Prostate gland (tissue), 2 donors: ENCODE data around the gene HMGCL.

ENCODE experiments used
- CTCF ChIP-seq, 4 experiments: fragments of 200-600 bp in 2 of 4; fragments of 450-650 bp in 2 of 4; sonication (generic) in 2 of 4; IDR thresholded peaks; 1 replicate in 3 of 4; 2 replicates in 1 of 4; pipeline ENCODE4 v1.5.1; 2016 to 2019; ENCODE audit warnings: antibody characterized with exemption in 4 of 4, mild to moderate bottlenecking in 2 of 4, moderate library complexity in 2 of 4
- POLR2A ChIP-seq: fragments of 450-650 bp; IDR thresholded peaks from one replicate; pipeline ENCODE4 v1.6.1; 2016; ENCODE audit warnings: antibody characterized with exemption, mild to moderate bottlenecking
- POLR2AphosphoS5 ChIP-seq: sonication (generic); formaldehyde crosslinking; IDR thresholded peaks from one replicate; pipeline ENCODE4 v1.6.1; 2017; ENCODE audit warnings: antibody characterized with exemption

DNA sequence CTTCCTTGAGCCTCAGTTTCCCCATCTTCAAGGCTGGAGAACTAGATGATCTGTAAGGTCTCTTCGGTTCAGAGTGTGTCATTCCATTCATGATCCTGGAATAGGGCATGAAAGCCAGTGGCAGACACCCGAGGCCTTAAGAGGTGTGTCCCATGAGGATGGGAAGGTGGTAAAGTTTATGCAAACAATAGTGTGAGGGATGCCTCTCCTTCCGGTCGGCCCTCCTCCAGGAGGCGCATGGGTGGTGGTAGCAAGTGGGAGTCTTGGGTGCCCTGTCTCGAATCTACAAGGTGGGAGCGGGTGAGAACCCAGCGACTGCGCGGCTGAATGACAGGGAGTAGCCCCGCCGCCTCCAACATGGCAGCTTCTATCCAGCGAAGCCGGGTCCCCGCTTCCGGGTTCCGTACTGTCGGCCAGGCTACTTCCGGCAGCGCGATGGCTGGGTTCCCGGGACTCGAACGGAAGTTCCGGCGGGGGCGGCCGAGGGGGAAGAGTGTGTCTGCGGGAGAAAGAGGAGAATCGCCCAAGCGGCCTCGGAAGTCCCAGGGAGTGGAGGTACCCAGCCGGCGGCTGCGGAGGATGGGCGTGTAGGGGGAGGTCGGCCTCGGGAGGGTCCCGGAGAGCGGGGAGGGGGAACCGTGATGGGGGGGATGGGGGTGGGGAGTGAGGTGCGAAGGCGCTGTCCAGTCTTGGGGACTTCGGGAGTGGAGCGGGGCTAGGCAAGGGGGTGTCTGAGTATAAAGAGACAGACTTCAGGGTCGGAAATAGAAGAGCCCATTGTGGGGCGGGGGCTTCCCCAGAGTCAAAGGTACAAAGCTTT, 34.3 kb downstream of the HMGCL start, which contains the start of gene LYPLA2:
- TF ChIP-seq POLR2A (peak; percentile 61), CTCF (IDR thresholded peaks at IDR 0.05) (peak in 1 of 4 experiments; percentile 21), POLR2AphosphoS5 (peak; percentile 96)
